ENCODE measurements around the gene PARP16.

The PARP16 gene

GRCh38 chr15:65329984-65330735 lies 43.5 kb upstream of the PARP16 start:
- WGBS, 2 experiments = 87 to 89% methylated on average over 18 of the region's 18 CpGs
- Histone ChIP-seq H3K4me1 (ENCODE audit: control insufficient read depth, insufficient read depth, low read length) (peaks cover 33% of the 10 kb centered on the region), H3K27ac (ENCODE audit: insufficient read depth, low read depth, low read length, poor library complexity, severe bottlenecking) (no peak overlapping the region), H3K4me3 (ENCODE audit: insufficient read depth, low read depth, low read length) (no peak overlapping the region), H3K27me3 (ENCODE audit: control insufficient read depth, insufficient read depth, low read length, poor library complexity, severe bottlenecking) (no peaks in the 10 kb centered on the region), H3K9me3 (ENCODE audit: control insufficient read depth, low read length) (no peaks in the 10 kb centered on the region), H3K36me3 (ENCODE audit: control insufficient read depth, insufficient read depth, low read length) (peaks cover 30% of the 10 kb centered on the region)

- no peak overlapping the region for H3K4me3 ChIP-seq (ENCODE audit: insufficient read depth, low read depth, low read length)
- WGBS, 2 experiments = 93 to 94% methylated on average over 21 of the region's 21 CpGs
- H3K4me1 ChIP-seq (ENCODE audit: control insufficient read depth, insufficient read depth, low read length) = peaks cover 26% of the 10 kb centered on the region
- H3K36me3 ChIP-seq (ENCODE audit: control insufficient read depth, insufficient read depth, low read length) = peaks cover 30% of the 10 kb centered on the region
- no peaks in the 10 kb centered on the region for H3K9me3 ChIP-seq (ENCODE audit: control insufficient read depth, low read length)
- no peaks in the 10 kb centered on the region for H3K27me3 ChIP-seq (ENCODE audit: control insufficient read depth, insufficient read depth, low read length, poor library complexity, severe bottlenecking)
- H3K27ac ChIP-seq (ENCODE audit: insufficient read depth, low read depth, low read length, poor library complexity, severe bottlenecking) = no peak overlapping the region
Observed at GRCh38 chr15:65329288-65329983, 42.8 kb upstream of the PARP16 start.

DNA sequence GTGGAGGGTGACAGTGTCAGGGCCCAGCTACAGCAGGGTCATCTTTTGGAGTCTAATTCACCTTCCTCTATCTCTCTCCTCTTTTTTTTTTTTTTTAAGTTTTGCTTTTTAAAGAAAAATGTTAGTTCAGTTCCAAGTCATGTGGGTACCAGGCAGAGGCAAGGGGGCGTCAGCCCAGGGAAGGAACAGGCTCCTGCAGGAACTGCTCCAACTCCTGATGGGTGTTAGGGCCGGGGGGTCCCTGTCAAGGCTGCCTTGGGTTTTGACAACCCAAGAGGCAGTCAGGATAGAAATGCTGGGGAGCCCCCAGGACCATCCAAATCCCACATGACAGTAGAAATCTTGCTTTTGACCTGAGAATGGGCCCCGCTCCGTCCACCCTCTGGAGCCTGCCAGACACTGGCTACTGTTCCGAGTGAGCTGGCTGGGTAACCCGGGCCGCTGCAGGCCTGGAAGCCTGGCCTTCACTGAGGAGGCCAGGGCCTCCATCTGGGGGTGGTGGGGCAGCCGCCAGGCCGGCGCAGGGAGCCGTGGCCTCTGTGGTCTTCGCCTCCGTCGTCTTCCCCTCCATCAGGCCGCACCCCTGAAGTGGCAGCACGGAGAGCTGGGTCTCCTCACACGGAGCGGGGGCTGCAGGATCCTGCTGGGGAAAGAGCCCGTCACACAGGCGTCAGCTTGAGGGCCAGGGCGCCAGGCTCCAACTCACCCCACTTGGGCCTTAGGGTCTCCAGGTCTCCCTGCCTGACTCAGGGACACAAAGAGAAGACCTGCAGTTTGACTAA lies 42.0 kb upstream of the PARP16 start:
- Histone ChIP-seq H3K4me3 (ENCODE audit: insufficient read depth, low read depth, low read length) (no peak overlapping the region), H3K27me3 (ENCODE audit: control insufficient read depth, insufficient read depth, low read length, poor library complexity, severe bottlenecking) (no peaks in the 10 kb centered on the region), H3K36me3 (ENCODE audit: control insufficient read depth, insufficient read depth, low read length) (peaks cover 30% of the 10 kb centered on the region), H3K4me1 (ENCODE audit: control insufficient read depth, insufficient read depth, low read length) (peaks cover 19% of the 10 kb centered on the region), H3K9me3 (ENCODE audit: control insufficient read depth, low read length) (no peaks in the 10 kb centered on the region), H3K27ac (ENCODE audit: insufficient read depth, low read depth, low read length, poor library complexity, severe bottlenecking) (no peak overlapping the region)
- WGBS, 2 experiments = 94 to 95% methylated on average over 21 of the region's 21 CpGs

DNA sequence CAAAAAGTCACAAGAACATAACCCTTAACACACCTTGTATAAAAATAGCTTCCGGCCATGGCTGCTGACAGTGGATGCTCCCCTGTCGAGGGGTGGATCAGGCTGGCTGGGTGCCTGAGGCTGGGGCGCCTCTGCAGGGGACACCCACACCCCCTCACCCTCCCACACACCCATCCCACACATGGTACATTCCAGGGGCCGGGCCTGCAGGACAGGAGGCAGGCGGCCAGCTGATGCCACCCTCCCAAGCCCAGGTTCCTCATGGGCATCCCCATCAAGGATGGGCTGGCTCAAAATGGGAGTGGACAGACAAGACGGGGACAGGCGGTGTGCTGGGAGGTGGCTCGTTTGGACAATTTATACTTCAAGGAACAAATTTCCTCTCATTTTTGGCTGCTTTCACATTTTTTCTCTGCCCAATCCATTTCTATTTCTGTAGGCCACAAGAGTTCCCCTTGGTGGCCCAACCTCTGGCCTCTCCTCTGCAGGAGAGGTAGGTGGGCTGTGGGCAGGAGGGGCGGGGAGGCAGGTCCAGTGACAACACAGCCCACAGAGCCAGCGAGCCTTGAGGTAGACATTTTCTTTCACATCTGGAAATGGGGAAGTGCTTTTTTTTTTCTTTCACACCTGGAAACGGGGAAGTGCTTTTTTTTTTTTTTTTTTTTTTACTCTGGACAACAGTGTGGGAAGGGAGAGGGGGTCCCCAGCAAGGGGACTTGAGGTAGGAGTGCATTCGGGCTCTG lies 41.1 kb upstream of the PARP16 start:
- peaks cover 12% of the 10 kb centered on the region for H3K4me1 ChIP-seq (ENCODE audit: control insufficient read depth, insufficient read depth, low read length)
- H3K27me3 ChIP-seq (ENCODE audit: control insufficient read depth, insufficient read depth, low read length, poor library complexity, severe bottlenecking) = no peaks in the 10 kb centered on the region
- no peaks in the 10 kb centered on the region for H3K9me3 ChIP-seq (ENCODE audit: control insufficient read depth, low read length)
- 91 to 93% methylated on average over 12 of the region's 12 CpGs for WGBS, 2 experiments
- peaks cover 30% of the 10 kb centered on the region for H3K36me3 ChIP-seq (ENCODE audit: control insufficient read depth, insufficient read depth, low read length)
- no peak overlapping the region for H3K27ac ChIP-seq (ENCODE audit: insufficient read depth, low read depth, low read length, poor library complexity, severe bottlenecking)
- no peak overlapping the region for H3K4me3 ChIP-seq (ENCODE audit: insufficient read depth, low read depth, low read length)

DNA sequence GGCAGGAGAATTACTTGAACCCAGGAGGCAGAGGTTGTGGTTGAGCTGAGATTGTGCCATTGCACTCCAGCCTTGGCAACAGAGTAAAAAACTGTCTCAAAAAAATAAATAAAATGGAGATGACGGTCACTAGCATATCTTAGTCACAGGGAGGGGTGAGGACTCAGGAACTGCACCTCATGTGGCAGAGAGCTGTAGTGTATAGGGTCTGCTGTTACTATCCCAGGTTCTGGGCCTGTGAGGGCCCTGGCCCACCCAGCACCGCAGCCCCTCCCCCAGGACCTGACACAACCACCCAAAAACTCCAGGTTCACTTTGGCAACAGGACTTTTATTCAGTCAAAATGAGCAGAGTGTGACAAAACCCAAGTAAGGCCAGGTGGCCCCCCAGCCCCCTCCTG lies 40.1 kb upstream of the PARP16 start:
- peaks cover 11% of the 10 kb centered on the region for H3K4me1 ChIP-seq (ENCODE audit: control insufficient read depth, insufficient read depth, low read length)
- H3K27ac ChIP-seq (ENCODE audit: insufficient read depth, low read depth, low read length, poor library complexity, severe bottlenecking) = no peak overlapping the region
- peaks cover 27% of the 10 kb centered on the region for H3K36me3 ChIP-seq (ENCODE audit: control insufficient read depth, insufficient read depth, low read length)
- 94 to 95% methylated on average over 2 of the region's 2 CpGs for WGBS, 2 experiments
- H3K9me3 ChIP-seq (ENCODE audit: control insufficient read depth, low read length) = no peaks in the 10 kb centered on the region
- H3K27me3 ChIP-seq (ENCODE audit: control insufficient read depth, insufficient read depth, low read length, poor library complexity, severe bottlenecking) = no peaks in the 10 kb centered on the region
- H3K4me3 ChIP-seq (ENCODE audit: insufficient read depth, low read depth, low read length) = no peak overlapping the region

DNA sequence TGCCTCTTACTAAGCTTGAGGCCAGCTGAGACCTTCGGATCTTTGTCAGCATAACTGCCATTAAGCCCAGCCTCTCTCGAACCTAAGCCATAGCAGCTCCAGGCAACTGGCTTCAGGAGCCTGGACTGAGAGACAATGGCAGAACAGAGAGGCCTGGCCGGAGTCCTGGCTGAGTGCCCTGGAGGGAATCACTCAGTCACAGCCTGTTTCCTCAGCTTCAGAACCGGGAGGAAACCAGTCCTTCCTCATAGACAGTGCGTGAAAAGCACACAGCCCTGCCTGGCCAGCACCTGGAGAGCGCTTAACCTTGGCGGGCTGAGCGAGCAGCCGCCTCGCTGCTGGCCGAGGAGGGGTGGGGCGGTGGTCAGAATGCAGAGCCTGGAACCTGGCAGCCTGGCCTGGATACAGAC lies 39.4 kb upstream of the PARP16 start:
- Histone ChIP-seq H3K27me3 (ENCODE audit: control insufficient read depth, insufficient read depth, low read length, poor library complexity, severe bottlenecking) (no peaks in the 10 kb centered on the region), H3K36me3 (ENCODE audit: control insufficient read depth, insufficient read depth, low read length) (peaks cover 20% of the 10 kb centered on the region), H3K4me1 (ENCODE audit: control insufficient read depth, insufficient read depth, low read length) (peaks cover 11% of the 10 kb centered on the region), H3K27ac (ENCODE audit: insufficient read depth, low read depth, low read length, poor library complexity, severe bottlenecking) (peak overlapping the region; percentile 76), H3K9me3 (ENCODE audit: control insufficient read depth, low read length) (no peaks in the 10 kb centered on the region), H3K4me3 (ENCODE audit: insufficient read depth, low read depth, low read length) (no peak overlapping the region)
- 54 to 55% methylated on average over 12 of the region's 12 CpGs for WGBS, 2 experiments

DNA sequence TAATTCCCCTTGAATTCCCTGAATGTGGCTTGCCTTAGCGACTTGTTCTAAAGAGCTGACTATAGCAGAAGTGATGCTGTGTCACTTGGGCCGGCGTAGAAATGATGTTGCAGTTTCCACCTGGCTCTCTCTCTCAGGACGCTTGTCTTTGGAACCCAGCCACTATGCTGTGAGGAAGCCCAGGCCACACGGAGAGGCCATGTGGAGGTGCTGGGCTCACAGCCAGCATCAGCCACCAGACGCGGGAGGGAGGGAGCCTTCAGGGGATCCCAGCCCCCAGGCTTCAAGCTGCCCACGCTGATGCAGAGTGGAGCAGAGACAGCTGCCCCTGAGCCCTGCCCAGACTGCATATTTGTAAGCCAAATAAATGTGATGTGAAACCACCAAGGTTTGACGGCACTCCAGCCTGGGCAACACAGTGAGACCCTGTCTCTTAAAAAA lies 36.4 kb upstream of the PARP16 start:
- H3K36me3 ChIP-seq (ENCODE audit: control insufficient read depth, insufficient read depth, low read length) = no peaks in the 10 kb centered on the region
- 74 to 75% methylated on average over 9 of the region's 9 CpGs for WGBS, 2 experiments
- no peaks in the 10 kb centered on the region for H3K9me3 ChIP-seq (ENCODE audit: control insufficient read depth, low read length)
- no peak overlapping the region for H3K27ac ChIP-seq (ENCODE audit: insufficient read depth, low read depth, low read length, poor library complexity, severe bottlenecking)
- H3K4me1 ChIP-seq (ENCODE audit: control insufficient read depth, insufficient read depth, low read length) = peaks cover 11% of the 10 kb centered on the region
- no peak overlapping the region for H3K4me3 ChIP-seq (ENCODE audit: insufficient read depth, low read depth, low read length)
- no peaks in the 10 kb centered on the region for H3K27me3 ChIP-seq (ENCODE audit: control insufficient read depth, insufficient read depth, low read length, poor library complexity, severe bottlenecking)

GRCh38 chr15:65318870-65319356 lies 32.2 kb upstream of the PARP16 start:
- Histone ChIP-seq H3K27ac (ENCODE audit: insufficient read depth, low read depth, low read length, poor library complexity, severe bottlenecking) (no peak overlapping the region), H3K9me3 (ENCODE audit: control insufficient read depth, low read length) (no peaks in the 10 kb centered on the region), H3K4me3 (ENCODE audit: insufficient read depth, low read depth, low read length) (no peak overlapping the region), H3K36me3 (ENCODE audit: control insufficient read depth, insufficient read depth, low read length) (no peaks in the 10 kb centered on the region), H3K27me3 (ENCODE audit: control insufficient read depth, insufficient read depth, low read length, poor library complexity, severe bottlenecking) (no peaks in the 10 kb centered on the region), H3K4me1 (ENCODE audit: control insufficient read depth, insufficient read depth, low read length) (peaks cover 5% of the 10 kb centered on the region)
- WGBS, 2 experiments = 33 to 37% methylated on average over 5 of the region's 5 CpGs

DNA sequence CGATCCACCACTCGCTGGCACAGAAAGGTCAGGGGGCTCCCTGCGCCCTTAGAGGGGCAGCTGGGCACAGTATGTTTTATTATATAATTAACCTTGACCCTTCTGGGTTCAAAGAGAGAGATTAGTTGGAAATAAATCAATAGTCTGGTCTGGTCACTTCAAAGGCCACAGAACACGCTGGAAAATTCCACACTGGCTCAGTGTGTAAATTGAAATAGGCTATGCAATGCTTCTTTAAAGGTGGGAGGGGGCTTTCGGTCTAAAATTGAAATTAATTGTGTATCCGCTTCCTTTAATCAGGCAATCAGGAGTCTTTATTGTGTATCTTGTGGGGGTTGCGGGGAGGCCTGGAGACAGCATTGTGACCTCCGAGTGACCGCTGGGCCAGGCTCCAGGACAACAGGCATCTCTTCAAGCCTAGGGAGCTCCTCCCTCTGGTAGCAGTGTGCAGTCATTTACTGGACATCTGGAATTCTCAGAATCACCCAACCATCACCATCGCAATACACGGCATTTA lies 25.8 kb upstream of the PARP16 start:
- WGBS, 2 experiments = 87 to 91% methylated on average over 8 to 11 of the region's 11 CpGs
- H3K27ac ChIP-seq (ENCODE audit: insufficient read depth, low read depth, low read length, poor library complexity, severe bottlenecking) = no peak overlapping the region

More for the DNA sequence above, 25.8 kb upstream of the PARP16 start:
- H3K27me3 ChIP-seq (ENCODE audit: control insufficient read depth, insufficient read depth, low read length, poor library complexity, severe bottlenecking) = no peaks in the 10 kb centered on the region
- H3K4me3 ChIP-seq (ENCODE audit: insufficient read depth, low read depth, low read length) = no peak overlapping the region
- H3K9me3 ChIP-seq (ENCODE audit: control insufficient read depth, low read length) = no peaks in the 10 kb centered on the region
- H3K36me3 ChIP-seq (ENCODE audit: control insufficient read depth, insufficient read depth, low read length) = no peaks in the 10 kb centered on the region
- peaks cover 23% of the 10 kb centered on the region for H3K4me1 ChIP-seq (ENCODE audit: control insufficient read depth, insufficient read depth, low read length)
